SK-N-SH (cell line): Measurements from ENCODE around the gene ERVW-1. TPM values are rescaled to one million over a fixed set of nuclear protein-coding genes. Genes with fewer than 3 reads are reported as not detected.
"Not testable (repeated sequence)": the region's sequence is repeated elsewhere in the genome, so short reads cannot be mapped to it uniquely, and the experiment has no call there.

Experiments
- CTCF ChIA-PET: fragments of 300-600, 350-600 bp; formaldehyde crosslinking; extraction: SDS; loops from one replicate; lab custom pipeline; 2021; lab: Yijun Ruan, JAX
- POLR2A ChIA-PET: fragments of 350-600 bp; sonication (Branson Sonifier 250); formaldehyde crosslinking; extraction: SDS; loops from one replicate; lab custom pipeline; 2020; ENCODE audit warnings: antibody characterized with exemption, inconsistent platforms; lab: Yijun Ruan, JAX
- DNase-seq: peaks from one replicate; pipeline ENCODE4 v3.0.0; 2012
- H2AFZ ChIP-seq: fragments of 200-600 bp; sonication (generic); 2 replicates; pipeline ENCODE4 v1.8.1; 2016; ENCODE audit warnings: antibody characterized with exemption, mild to moderate bottlenecking, low read depth
- H3F3A ChIP-seq: fragments of 200-600 bp; sonication (generic); replicated peaks from 2 replicates; pipeline ENCODE3; 2016; ENCODE audit warnings: antibody characterized with exemption, mild to moderate bottlenecking; ENCODE audit not compliant: insufficient read depth
- H3K27ac ChIP-seq, 2 experiments: fragments of 200-500 bp in 1 of 2; fragments of 200-600 bp in 1 of 2; sonication (Bioruptor generic) in 1 of 2; sonication (generic), shearing (Covaris generic) in 1 of 2; 2 replicates each; pipeline versions ENCODE4 v1.5.1 to v1.6.1; 2014 to 2016; ENCODE audit warnings: low read depth in 2 of 2, inconsistent platforms in 1 of 2, low read length in 1 of 2, mild to moderate bottlenecking in 1 of 2, mixed read lengths in 1 of 2
- H3K27me3 ChIP-seq: fragments of 200-600 bp; sonication (generic), shearing (Covaris generic); 2 replicates; pipeline ENCODE4 v1.6.1; 2016; ENCODE audit warnings: mixed run types; ENCODE audit not compliant: insufficient read depth
- H3K36me3 ChIP-seq, 2 experiments: fragments of 200-500 bp in 1 of 2; fragments of 200-600 bp in 1 of 2; sonication (Bioruptor generic) in 1 of 2; sonication (generic) in 1 of 2; replicated peaks in 1 of 2; 2 replicates each; pipeline versions ENCODE3 to v1.5.1; 2014 to 2016; ENCODE audit warnings: low read length in 1 of 2, mild to moderate bottlenecking in 1 of 2; ENCODE audit not compliant: insufficient read depth in 2 of 2, control insufficient read depth in 1 of 2
- H3K4me1 ChIP-seq, 2 experiments: fragments of 200-500 bp in 1 of 2; fragments of 200-600 bp in 1 of 2; sonication (Bioruptor generic) in 1 of 2; sonication (generic), shearing (Covaris generic) in 1 of 2; 2 replicates each; pipeline versions ENCODE4 v1.5.1 to v1.6.1; 2014 to 2016; ENCODE audit warnings: low read depth in 1 of 2, low read length in 1 of 2, mixed run types in 1 of 2; ENCODE audit not compliant: insufficient read depth in 2 of 2, control insufficient read depth in 1 of 2
- H3K4me2 ChIP-seq: fragments of 200-600 bp; sonication (generic), shearing (Covaris generic); 2 replicates; pipeline ENCODE4 v1.6.1; 2017; ENCODE audit warnings: mixed run types
- H3K4me3 ChIP-seq, 2 experiments: fragments of 200-500 bp in 1 of 2; fragments of 200-600 bp in 1 of 2; sonication (Bioruptor generic) in 1 of 2; sonication (generic), shearing (Covaris generic) in 1 of 2; 2 replicates each; pipeline versions ENCODE4 v1.5.1 to v1.8.1; 2014 to 2016; ENCODE audit warnings: low read depth in 2 of 2, inconsistent platforms in 1 of 2, low read length in 1 of 2, mild to moderate bottlenecking in 1 of 2, mixed read lengths in 1 of 2, moderate library complexity in 1 of 2
- H3K79me2 ChIP-seq: fragments of 200-600 bp; sonication (generic); 2 replicates; pipeline ENCODE4 v1.8.1; 2017; ENCODE audit warnings: mild to moderate bottlenecking; ENCODE audit not compliant: insufficient read depth
- H3K9ac ChIP-seq: fragments of 200-600 bp; sonication (generic); 2 replicates; pipeline ENCODE4 v1.6.1; 2017; ENCODE audit warnings: mixed run types
- H3K9me2 ChIP-seq: fragments of 200-600 bp; sonication (generic); 2 replicates; pipeline ENCODE4 v1.6.1; 2017; ENCODE audit warnings: mixed run types
- H3K9me3 ChIP-seq: fragments of 200-600 bp; sonication (generic); 2 replicates; pipeline ENCODE4 v1.6.1; 2017; ENCODE audit warnings: mixed run types, mild to moderate bottlenecking, moderate library complexity
- H4K20me1 ChIP-seq: fragments of 200-600 bp; sonication (generic); 2 replicates; pipeline ENCODE4 v1.6.1; 2017; ENCODE audit warnings: mild to moderate bottlenecking, mixed run types; ENCODE audit not compliant: insufficient read depth
- ELF1 ChIP-seq: IDR thresholded peaks from 2 replicates; pipeline ENCODE4 v1.4.0; 2012
- EZH2phosphoT487 ChIP-seq: fragments of 200-600 bp; sonication (generic); IDR thresholded peaks from 2 replicates; pipeline ENCODE4 v1.6.1; 2017; ENCODE audit warnings: low read depth, mixed run types, mild to moderate bottlenecking, antibody characterized with exemption, moderate library complexity, borderline replicate concordance
- FOSL2 ChIP-seq: IDR thresholded peaks from 2 replicates; pipeline ENCODE4 v1.4.0; 2012; ENCODE audit warnings: low read depth, mild to moderate bottlenecking, moderate library complexity, borderline replicate concordance
- FOXM1 ChIP-seq: IDR thresholded peaks from 2 replicates; pipeline ENCODE4 v1.4.0; 2012; ENCODE audit warnings: low read depth, mild to moderate bottlenecking
- MAX ChIP-seq: IDR thresholded peaks from 2 replicates; pipeline ENCODE4 v1.4.0; 2012; ENCODE audit warnings: low read depth
- MEF2A ChIP-seq: IDR thresholded peaks from 2 replicates; pipeline ENCODE4 v1.4.0; 2012; ENCODE audit warnings: low read depth, borderline replicate concordance
- MXI1 ChIP-seq: IDR thresholded peaks from 2 replicates; pipeline ENCODE4 v1.6.1; 2012; ENCODE audit warnings: mild to moderate bottlenecking, low read depth, low read length, improper control_type of control experiment
- NFIC ChIP-seq: IDR thresholded peaks from 2 replicates; pipeline ENCODE4 v1.4.0; 2012; ENCODE audit warnings: borderline replicate concordance
- PBX3 ChIP-seq: IDR thresholded peaks from 2 replicates; pipeline ENCODE4; 2012
- RAD21 ChIP-seq: IDR thresholded peaks from 2 replicates; pipeline ENCODE4 v1.6.1; 2012; ENCODE audit warnings: mild to moderate bottlenecking, low read length
- RCOR1 ChIP-seq: fragments of 150-350 bp; IDR thresholded peaks from 2 replicates; pipeline ENCODE4 v1.6.1; 2017; ENCODE audit warnings: antibody characterized with exemption, low read length
- REST ChIP-seq: IDR thresholded peaks from 2 replicates; pipeline ENCODE4 v1.6.1; 2012; ENCODE audit warnings: mild to moderate bottlenecking, low read depth, low read length, moderate library complexity
- RFX5 ChIP-seq: IDR thresholded peaks from 2 replicates; pipeline ENCODE4 v1.6.1; 2012; ENCODE audit warnings: mild to moderate bottlenecking, improper control_type of control experiment, low read length
- RXRA ChIP-seq: IDR thresholded peaks from 2 replicates; pipeline ENCODE4 v1.4.0; 2012; ENCODE audit warnings: low read depth, mild to moderate bottlenecking, borderline replicate concordance
- TEAD4 ChIP-seq: IDR thresholded peaks from 2 replicates; pipeline ENCODE4 v1.4.0; 2012; ENCODE audit warnings: mild to moderate bottlenecking, borderline replicate concordance; ENCODE audit not compliant: insufficient read depth
- USF1 ChIP-seq: IDR thresholded peaks from 2 replicates; pipeline ENCODE4 v1.4.0; 2012; ENCODE audit warnings: low read depth, borderline replicate concordance
- USF2 ChIP-seq: fragments of 150-350 bp; IDR thresholded peaks from 2 replicates; pipeline ENCODE4 v1.6.1; 2017; ENCODE audit warnings: antibody characterized with exemption, low read length, low read depth, borderline replicate concordance
- WGBS: methylation state at CpG from one replicate; pipeline ENCODE4 v1.1.6; 2017; ENCODE audit warnings: low lambda C conversion rate; 5-methylcytosine and 5-hydroxymethylcytosine counted together
- polyA plus RNA-seq, 3 experiments: library from polyadenylated mRNA; depleted of rRNA; stranded (reverse); fragments of >200 nt; gene quantifications; 2 replicates each; pipeline ENCODE4 v1.2.3, GENCODE V29; 2012

ERVW-1 gene
- polyA plus RNA-seq, 1 of the 3 experiments (the other 2 are of a cell fraction) = not detected

DNA sequence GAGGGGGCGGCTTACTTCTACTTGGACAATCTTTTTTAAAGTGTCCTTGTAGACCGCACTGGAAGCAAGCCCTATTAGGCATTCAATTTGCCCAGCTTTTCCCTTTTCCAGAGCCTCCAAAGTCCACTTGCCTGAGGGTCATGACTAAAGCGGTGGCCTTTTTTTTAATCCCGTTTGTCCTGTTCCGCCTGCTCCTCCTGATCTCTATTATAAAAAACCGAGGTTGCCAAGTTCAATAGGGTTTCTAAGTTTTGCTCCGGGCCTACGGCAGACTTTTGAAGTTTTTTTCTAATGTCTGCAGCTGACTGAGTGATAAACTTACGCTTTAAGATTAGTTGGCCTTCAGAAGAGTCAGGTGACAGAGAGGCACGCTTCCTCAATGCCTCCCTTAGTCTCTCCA lies 3.8 kb downstream of the ERVW-1 start:
- H3K79me2 ChIP-seq, POLR2A ChIA-PET, H3K4me1 ChIP-seq, H3K27me3 ChIP-seq, H3K4me3 ChIP-seq, DNase-seq, H3K27ac ChIP-seq, H3K36me3 ChIP-seq, H3F3A ChIP-seq, H3K9me2 ChIP-seq, H3K9me3 ChIP-seq, H3K4me2 ChIP-seq, H2AFZ ChIP-seq, H4K20me1 ChIP-seq, H3K9ac ChIP-seq: not testable (repeated sequence)
- CTCF ChIA-PET = interaction anchor here (0.7 kb wide), 1 partner anchor 27 kb away, joined by 3 read pairs; the partner anchor contains the start of gene GATAD1
- WGBS = 86% methylated on average over 10 of the region's 10 CpGs

- POLR2A ChIA-PET, H3F3A ChIP-seq, CTCF ChIA-PET, H4K20me1 ChIP-seq, H3K27me3 ChIP-seq, H3K4me2 ChIP-seq, H3K4me1 ChIP-seq, H3K79me2 ChIP-seq, H3K27ac ChIP-seq, H3K9ac ChIP-seq, H3K4me3 ChIP-seq, H3K36me3 ChIP-seq, H3K9me2 ChIP-seq, H3K9me3 ChIP-seq, DNase-seq, H2AFZ ChIP-seq: not testable (repeated sequence)
- WGBS = 76% methylated on average over 9 of the region's 9 CpGs
Observed at GRCh38 chr7:92468589-92468988, 9.2 kb downstream of the ERVW-1 start.

- H2AFZ ChIP-seq = no peak overlapping the region
- 69% methylated on average over 2 of the region's 2 CpGs for WGBS
- POLR2A ChIA-PET = no interaction called here
- CTCF ChIA-PET = interaction anchor here (0.9 to 2.2 kb wide), 2 partner anchors 20 to 636 kb away, joined by 3 to 9 read pairs; partner anchors contain the start of gene GATAD1
- H3K4me1 ChIP-seq = peaks cover 0 to 2% of the 10 kb centered on the region in 2 experiments; a peak in 1 of 4 replicates
- no peak overlapping the region for H3K27ac ChIP-seq
- H3K9me2 ChIP-seq = no peaks in the 10 kb centered on the region
- no peaks in the 10 kb centered on the region for H3K36me3 ChIP-seq
- H3F3A ChIP-seq = peaks cover under 1% of the 10 kb centered on the region
- no peak overlapping the region for H3K9ac ChIP-seq
- no peaks in the 10 kb centered on the region for H3K9me3 ChIP-seq
- H4K20me1 ChIP-seq = no peaks in the 10 kb centered on the region
- no peaks in the 10 kb centered on the region for H3K79me2 ChIP-seq
- no peak overlapping the region for H3K4me2 ChIP-seq
- no peak overlapping the region for H3K4me3 ChIP-seq
- no peak for DNase-seq
- no peaks in the 10 kb centered on the region for H3K27me3 ChIP-seq
- TF ChIP-seq RCOR1 (no peak), FOSL2 (no peak), NFIC (no peak), TEAD4 (no peak), EZH2phosphoT487 (no peak), RAD21 (no peak), REST (no peak), ELF1 (no peak), MEF2A (no peak), USF1 (no peak), MAX (no peak), RXRA (no peak), MXI1 (no peak), FOXM1 (no peak), PBX3 (no peak), USF2 (no peak), RFX5 (no peak)
Observed at GRCh38 chr7:92466682-92467081, 11.1 kb downstream of the ERVW-1 start.
